ENCODE data around the gene M1AP. TPM values are rescaled to one million over a fixed set of nuclear protein-coding genes. Genes with fewer than 3 reads are reported as not detected.

Gene M1AP
- total and polyA plus RNA-seq, 7 donors = 0.16 to 0.60 (median 0.33) TPM; not detected in 3

- 37 to 58% methylated on average over 7 of the region's 7 CpGs for WGBS, 2 donors
- no peaks in the 10 kb centered on the region for H3K36me3 ChIP-seq
- H3K4me3 ChIP-seq = no peak overlapping the region
- no peaks in the 10 kb centered on the region for H3K4me1 ChIP-seq
- intact Hi-C loops (cut with DNase I) = no loop called here
- TF ChIP-seq EP300 (IDR thresholded peaks at IDR 0.05) = no peak
- TF ChIP-seq CTCF (IDR thresholded peaks at IDR 0.05) = no peak
- no peak for TF ChIP-seq POLR2A (IDR thresholded peaks at IDR 0.05)
- no peaks in the 10 kb centered on the region for H3K27me3 ChIP-seq
- DNase-seq = no peak
- H3K9me3 ChIP-seq = no peaks in the 10 kb centered on the region
- H3K27ac ChIP-seq = no peak overlapping the region
Observed at GRCh38 chr2:74573747-74574562, 74.2 kb downstream of the M1AP start.

GRCh38 chr2:74572178-74572925 is 75.8 kb downstream of the M1AP start:
- H3K27ac ChIP-seq = no peak overlapping the region
- no peaks in the 10 kb centered on the region for H3K36me3 ChIP-seq
- TF ChIP-seq CTCF (IDR thresholded peaks at IDR 0.05) (no peak), POLR2AphosphoS5 (IDR thresholded peaks at IDR 0.05) (no peak), POLR2A (IDR thresholded peaks at IDR 0.05) (no peak), EP300 (IDR thresholded peaks at IDR 0.05) (no peak)
- H3K27me3 ChIP-seq = no peaks in the 10 kb centered on the region
- intact Hi-C loops (cut with DNase I) = no loop called here
- no peak overlapping the region for H3K4me3 ChIP-seq
- WGBS, 2 donors = 78 to 83% methylated on average over 3 of the region's 3 CpGs
- DNase-seq = no peak
- peaks cover 0 to 11% (median 5%) of the 10 kb centered on the region in 4 donors for H3K4me1 ChIP-seq
- no peaks in the 10 kb centered on the region for H3K9me3 ChIP-seq

- no peaks in the 10 kb centered on the region for H3K27me3 ChIP-seq
- TF ChIP-seq CTCF (IDR thresholded peaks at IDR 0.05) (no peak), EP300 (IDR thresholded peaks at IDR 0.05) (no peak)
- intact Hi-C loops (cut with DNase I) = no loop called here
- no peaks in the 10 kb centered on the region for H3K36me3 ChIP-seq
- no peak overlapping the region for H3K27ac ChIP-seq
- H3K4me3 ChIP-seq = no peak overlapping the region
- H3K4me1 ChIP-seq = peaks cover 0 to 15% (median 11%) of the 10 kb centered on the region in 4 donors
- DNase-seq = no peak
- H3K9me3 ChIP-seq = no peaks in the 10 kb centered on the region
- WGBS, 2 donors = 60 to 88% methylated on average over 1 of the region's 1 CpG
Observed at GRCh38 chr2:74571058-74571457, 77.1 kb downstream of the M1AP start.

GRCh38 chr2:74569686-74570085 is 78.4 kb downstream of the M1AP start:
- H3K9me3 ChIP-seq = no peaks in the 10 kb centered on the region
- intact Hi-C loops (cut with DNase I) = no loop called here
- 91 to 95% methylated on average over 1 of the region's 1 CpG for WGBS, 2 donors
- DNase-seq = no peak
- H3K36me3 ChIP-seq = no peaks in the 10 kb centered on the region
- H3K4me3 ChIP-seq = no peak overlapping the region
- TF ChIP-seq CTCF (IDR thresholded peaks at IDR 0.05) (no peak), POLR2AphosphoS5 (IDR thresholded peaks at IDR 0.05) (no peak), EP300 (IDR thresholded peaks at IDR 0.05) (no peak), POLR2A (IDR thresholded peaks at IDR 0.05) (no peak)
- H3K4me1 ChIP-seq = peaks cover 0 to 15% (median 11%) of the 10 kb centered on the region in 4 donors
- H3K27ac ChIP-seq = no peak overlapping the region
- H3K27me3 ChIP-seq = no peaks in the 10 kb centered on the region

Measured in sigmoid colon (tissue), 7 donors.